GM12875 (cell line): Measurements from ENCODE around the gene SNED1.

Experiments
- H3K4me3 ChIP-seq: one replicate; pipeline ENCODE4 v1.5.1; 2011; ENCODE audit warnings: low read depth, low read length, control low read depth
- CTCF ChIP-seq: IDR thresholded peaks from 2 replicates; pipeline ENCODE4 v1.5.1; 2011; ENCODE audit warnings: low read depth, mild to moderate bottlenecking, control low read depth, inconsistent platforms, low read length, moderate library complexity, borderline replicate concordance; ENCODE audit not compliant: insufficient read depth

Gene SNED1

GRCh38 chr2:241043581-241043980 lies 45.2 kb downstream of the SNED1 start:
- no peak overlapping the region for H3K4me3 ChIP-seq
- no peak for TF ChIP-seq CTCF

- TF ChIP-seq CTCF, result no peak
- no peak overlapping the region for H3K4me3 ChIP-seq
These were observed 49.0 kb downstream of the SNED1 start for GRCh38 chr2:241047253-241048010.

- TF ChIP-seq CTCF, result no peak
- no peak overlapping the region for H3K4me3 ChIP-seq
These were observed 49.9 kb downstream of the SNED1 start for GRCh38 chr2:241048149-241048948.

- no peak for TF ChIP-seq CTCF
- no peak overlapping the region for H3K4me3 ChIP-seq
These were observed 50.5 kb downstream of the SNED1 start for GRCh38 chr2:241048949-241049343.

- no peak for TF ChIP-seq CTCF
- no peak overlapping the region for H3K4me3 ChIP-seq
These were observed 51.6 kb downstream of the SNED1 start for GRCh38 chr2:241049739-241050623.

- no peak for TF ChIP-seq CTCF
- H3K4me3 ChIP-seq, result no peak overlapping the region
These were observed 52.5 kb downstream of the SNED1 start for GRCh38 chr2:241050624-241051577.
